Cardiac muscle cell (in vitro differentiated cells and primary cell): ENCODE results near the gene JAML. TPM values are rescaled to one million over a fixed set of nuclear protein-coding genes. Genes with fewer than 3 reads are reported as not detected.

Experiments
- DNase-seq, 2 donors: peaks; one replicate each; pipeline versions ENCODE4 v3.0.0 to v3.0.0-alpha.2; 2010 to 2017; ENCODE audit warnings: low read depth in 1 of 2, low spot score in 1 of 2
- H3K27ac ChIP-seq: fragments of 200-600 bp; sonication (generic); 2 replicates; pipeline ENCODE4 v1.5.1; 2016
- H3K27me3 ChIP-seq: fragments of 200-600 bp; sonication (generic); 2 replicates; pipeline ENCODE4 v1.6.0; 2016; ENCODE audit warnings: control low read depth
- H3K36me3 ChIP-seq: fragments of 200-600 bp; sonication (generic); 2 replicates; pipeline ENCODE4 v1.5.1; 2016; ENCODE audit warnings: control low read depth
- H3K4me1 ChIP-seq: fragments of 200-600 bp; sonication (generic); 2 replicates; pipeline ENCODE4 v1.8.1; 2017; ENCODE audit warnings: low read depth, mild to moderate bottlenecking, mixed run types
- H3K4me3 ChIP-seq: fragments of 200-600 bp; sonication (generic); 2 replicates; pipeline ENCODE4 v1.5.1; 2016; ENCODE audit warnings: mild to moderate bottlenecking
- H3K9me3 ChIP-seq: fragments of 200-600 bp; sonication (generic); 2 replicates; pipeline ENCODE4 v1.5.1; 2017; ENCODE audit warnings: low read depth, mild to moderate bottlenecking, control low read depth
- polyA plus RNA-seq: library from polyadenylated mRNA; unstranded; fragments of >200 nt; fragmentation: Nextera tagmentation; extraction: Ambion mirVana; gene quantifications from 2 replicates; pipeline ENCODE4 v1.2.1, GENCODE V29; 2016
- total RNA-seq: library from RNA; depleted of rRNA; stranded (reverse); fragments of >200 nt; gene quantifications from 2 replicates; pipeline ENCODE4 v1.2.3, GENCODE V29; 2016
- TF ChIP-seq, protein P1 (sequence below): IDR thresholded peaks from 2 replicates; pipeline ENCODE4 v1.5.1; 2012; ENCODE audit warnings: low read depth, mild to moderate bottlenecking, low read length

Gene JAML
- total and polyA plus RNA-seq, 2 experiments from 2014 or later = not detected

DNA sequence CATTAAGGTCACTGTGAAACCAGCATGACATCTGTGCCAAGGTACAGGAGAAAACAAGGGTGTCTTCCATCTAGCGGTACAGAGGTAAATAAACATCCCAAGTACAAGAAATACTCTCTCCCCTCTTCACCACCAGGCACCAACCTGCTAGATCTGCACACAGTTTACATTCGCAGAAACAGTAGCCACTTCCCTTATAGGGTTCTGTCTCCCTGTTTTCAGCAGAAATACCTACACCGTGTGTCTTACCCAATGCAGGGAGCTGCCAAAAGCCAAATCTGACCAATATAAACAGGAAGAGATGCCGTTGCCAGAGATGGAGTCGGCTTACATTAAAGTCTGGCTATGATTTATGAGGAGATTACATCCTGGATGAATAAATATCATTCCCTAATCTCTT, 73.4 kb downstream of the JAML start:
- TF ChIP-seq, protein P1, sequence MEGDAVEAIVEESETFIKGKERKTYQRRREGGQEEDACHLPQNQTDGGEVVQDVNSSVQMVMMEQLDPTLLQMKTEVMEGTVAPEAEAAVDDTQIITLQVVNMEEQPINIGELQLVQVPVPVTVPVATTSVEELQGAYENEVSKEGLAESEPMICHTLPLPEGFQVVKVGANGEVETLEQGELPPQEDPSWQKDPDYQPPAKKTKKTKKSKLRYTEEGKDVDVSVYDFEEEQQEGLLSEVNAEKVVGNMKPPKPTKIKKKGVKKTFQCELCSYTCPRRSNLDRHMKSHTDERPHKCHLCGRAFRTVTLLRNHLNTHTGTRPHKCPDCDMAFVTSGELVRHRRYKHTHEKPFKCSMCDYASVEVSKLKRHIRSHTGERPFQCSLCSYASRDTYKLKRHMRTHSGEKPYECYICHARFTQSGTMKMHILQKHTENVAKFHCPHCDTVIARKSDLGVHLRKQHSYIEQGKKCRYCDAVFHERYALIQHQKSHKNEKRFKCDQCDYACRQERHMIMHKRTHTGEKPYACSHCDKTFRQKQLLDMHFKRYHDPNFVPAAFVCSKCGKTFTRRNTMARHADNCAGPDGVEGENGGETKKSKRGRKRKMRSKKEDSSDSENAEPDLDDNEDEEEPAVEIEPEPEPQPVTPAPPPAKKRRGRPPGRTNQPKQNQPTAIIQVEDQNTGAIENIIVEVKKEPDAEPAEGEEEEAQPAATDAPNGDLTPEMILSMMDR = no peak
- Histone ChIP-seq H3K4me3 (no peak overlapping the region), H3K27ac (no peak overlapping the region), H3K9me3 (no peaks in the 10 kb centered on the region), H3K36me3 (no peaks in the 10 kb centered on the region), H3K27me3 (peaks cover 92% of the 10 kb centered on the region), H3K4me1 (no peaks in the 10 kb centered on the region)
- DNase-seq = no peak

- TF ChIP-seq, protein P1 = no peak
- DNase-seq = no peak
- H3K36me3 ChIP-seq = no peaks in the 10 kb centered on the region
- H3K27me3 ChIP-seq = peaks cover 88% of the 10 kb centered on the region
- H3K9me3 ChIP-seq = no peaks in the 10 kb centered on the region
- no peak overlapping the region for H3K27ac ChIP-seq
- no peak overlapping the region for H3K4me3 ChIP-seq
- no peaks in the 10 kb centered on the region for H3K4me1 ChIP-seq
Measured at GRCh38 chr11:118149493-118149892, 75.3 kb downstream of the JAML start.

GRCh38 chr11:118148856-118149255, 76.0 kb downstream of the JAML start:
- TF ChIP-seq, protein P1 = no peak
- Histone ChIP-seq H3K9me3 (no peaks in the 10 kb centered on the region), H3K27me3 (peaks cover 88% of the 10 kb centered on the region), H3K4me3 (no peak overlapping the region), H3K27ac (no peak overlapping the region), H3K36me3 (no peaks in the 10 kb centered on the region), H3K4me1 (no peaks in the 10 kb centered on the region)
- no peak for DNase-seq

DNA sequence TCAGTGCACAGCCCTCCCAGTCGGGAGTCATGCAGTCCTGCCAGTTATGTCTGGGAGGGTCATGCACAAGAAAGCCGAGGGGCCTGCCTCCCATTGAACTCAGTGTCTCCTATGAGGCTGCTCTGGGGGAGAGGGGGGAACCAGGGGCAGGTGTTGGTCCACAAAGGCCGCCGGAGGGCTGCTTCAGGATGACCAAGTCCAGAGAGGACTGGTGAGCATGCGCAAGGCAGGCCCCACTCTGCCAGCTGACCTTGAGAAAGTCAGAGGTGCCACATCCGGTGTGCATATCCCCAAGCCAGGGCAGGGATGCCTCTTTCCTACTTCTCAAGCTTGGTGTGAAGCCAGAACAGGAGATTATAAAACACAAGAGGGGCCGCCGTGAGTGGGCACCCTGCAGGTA, 76.6 kb downstream of the JAML start:
- TF ChIP-seq, protein P1 = no peak
- H3K27me3 ChIP-seq = peaks cover 88% of the 10 kb centered on the region
- no peak for DNase-seq
- H3K36me3 ChIP-seq = no peaks in the 10 kb centered on the region
- no peaks in the 10 kb centered on the region for H3K4me1 ChIP-seq
- no peak overlapping the region for H3K27ac ChIP-seq
- H3K4me3 ChIP-seq = no peak overlapping the region
- H3K9me3 ChIP-seq = no peaks in the 10 kb centered on the region

GRCh38 chr11:118147502-118147901, 77.3 kb downstream of the JAML start:
- Histone ChIP-seq H3K27me3 (peaks cover 88% of the 10 kb centered on the region), H3K4me1 (no peaks in the 10 kb centered on the region), H3K9me3 (no peaks in the 10 kb centered on the region), H3K4me3 (no peak overlapping the region), H3K36me3 (no peaks in the 10 kb centered on the region), H3K27ac (no peak overlapping the region)
- TF ChIP-seq, protein P1 = no peak
- DNase-seq = no peak

- H3K9me3 ChIP-seq = no peaks in the 10 kb centered on the region
- no peak overlapping the region for H3K4me3 ChIP-seq
- no peaks in the 10 kb centered on the region for H3K4me1 ChIP-seq
- H3K27ac ChIP-seq = no peak overlapping the region
- no peak for DNase-seq
- TF ChIP-seq, protein P1 = no peak
- H3K36me3 ChIP-seq = no peaks in the 10 kb centered on the region
- H3K27me3 ChIP-seq = peaks cover 85% of the 10 kb centered on the region
Measured at GRCh38 chr11:118146554-118146953, 78.3 kb downstream of the JAML start.
